GM23248 (cell line): ENCODE measurements around the gene ABLIM3. TPM values are rescaled to one million over a fixed set of nuclear protein-coding genes. Genes with fewer than 3 reads are reported as not detected.

Experiments
- DNase-seq: peaks from one replicate; pipeline ENCODE4 v3.0.0-alpha.2; 2015
- H2AFZ ChIP-seq: fragments of 200-600 bp; sonication (generic); 2 replicates; pipeline ENCODE4 v1.6.1; 2016; ENCODE audit warnings: antibody characterized with exemption
- H3F3A ChIP-seq: fragments of 200-600 bp; sonication (generic); 2 replicates; pipeline ENCODE4 v1.6.1; 2016; ENCODE audit warnings: mild to moderate bottlenecking, antibody characterized with exemption, mixed run types; ENCODE audit not compliant: insufficient read depth
- H3K27ac ChIP-seq: fragments of 200-600 bp; sonication (generic); 2 replicates; pipeline ENCODE4 v1.5.1; 2016; ENCODE audit warnings: mild to moderate bottlenecking
- H3K27me3 ChIP-seq: fragments of 200-600 bp; sonication (generic); replicated peaks from 2 replicates; pipeline ENCODE4 v1.6.1; 2016; ENCODE audit warnings: mild to moderate bottlenecking; ENCODE audit not compliant: insufficient read depth
- H3K36me3 ChIP-seq: fragments of 200-600 bp; sonication (generic); 2 replicates; pipeline ENCODE4 v1.6.1; 2016; ENCODE audit warnings: low read depth, mild to moderate bottlenecking
- H3K4me1 ChIP-seq: fragments of 200-600 bp; sonication (generic); 2 replicates; pipeline ENCODE4 v1.6.1; 2016; ENCODE audit warnings: mild to moderate bottlenecking; ENCODE audit not compliant: insufficient read depth
- H3K4me2 ChIP-seq: fragments of 200-600 bp; sonication (generic); one replicate; pipeline ENCODE4 v1.6.1; 2016; ENCODE audit warnings: mild to moderate bottlenecking; ENCODE audit not compliant: unreplicated experiment
- H3K4me3 ChIP-seq: fragments of 200-600 bp; sonication (generic); 2 replicates; pipeline ENCODE4 v1.5.1; 2016; ENCODE audit warnings: mild to moderate bottlenecking
- H3K79me2 ChIP-seq: fragments of 200-600 bp; sonication (generic); 2 replicates; pipeline ENCODE4 v1.6.1; 2016; ENCODE audit warnings: mild to moderate bottlenecking; ENCODE audit not compliant: insufficient read depth
- H3K9ac ChIP-seq: fragments of 200-600 bp; sonication (generic); 2 replicates; pipeline ENCODE4 v1.6.1; 2016; ENCODE audit warnings: mild to moderate bottlenecking
- H3K9me2 ChIP-seq: fragments of 200-600 bp; sonication (generic); 2 replicates; pipeline ENCODE4 v1.6.1; 2016; ENCODE audit warnings: mixed run types, mild to moderate bottlenecking, moderate library complexity; ENCODE audit not compliant: insufficient read depth
- H3K9me3 ChIP-seq: fragments of 200-600 bp; sonication (generic); one replicate; pipeline ENCODE4 v1.6.1; 2017; ENCODE audit warnings: low read depth
- H4K20me1 ChIP-seq: fragments of 200-600 bp; sonication (generic); 2 replicates; pipeline ENCODE4 v1.6.0; 2016; ENCODE audit not compliant: insufficient read depth
- EZH2 ChIP-seq: fragments of 200-600 bp; sonication (generic); IDR thresholded peaks from 2 replicates; pipeline ENCODE4 v1.6.1; 2018; ENCODE audit warnings: antibody characterized with exemption, mild to moderate bottlenecking; ENCODE audit not compliant: insufficient read depth, poor library complexity, severe bottlenecking
- EZH2phosphoT487 ChIP-seq: fragments of 200-600 bp; sonication (generic); IDR thresholded peaks from 2 replicates; pipeline ENCODE4 v1.6.1; 2018; ENCODE audit warnings: antibody characterized with exemption, moderate library complexity, mild to moderate bottlenecking, low read depth; ENCODE audit not compliant: insufficient read depth
- WGBS, 2 experiments: methylation state at CpG; one replicate each; pipeline ENCODE4 v1.1.6; 2015 to 2017; ENCODE audit warnings: low lambda C conversion rate in 2 of 2, low coverage in 1 of 2; ENCODE audit errors: missing lambda C conversion rate in 2 of 2; 5-methylcytosine and 5-hydroxymethylcytosine counted together
- in situ Hi-C: fragments of 300-500 bp; cut with MboI; formaldehyde crosslinking; loops from 2 replicates; pipeline ENCODE4 v1.15.0; 2020
- polyA plus RNA-seq: library from polyadenylated mRNA; unstranded; fragments of >200 nt; fragmentation: Nextera tagmentation; extraction: Ambion mirVana; gene quantifications from 2 replicates; pipeline ENCODE4 v1.2.1, GENCODE V29; 2016
- total RNA-seq: library from RNA; depleted of rRNA; stranded (reverse); fragments of >200 nt; shearing (Covaris generic); gene quantifications from 2 replicates; pipeline ENCODE4 v1.2.3, GENCODE V29; 2014

Gene ABLIM3
- total and polyA plus RNA-seq, 2 experiments from 2014 or later = 7.9 to 11.4 TPM

GRCh38 chr5:149300441-149300840, 159.1 kb downstream of the ABLIM3 start:
- DNase-seq = no peak
- Histone ChIP-seq H3K9me2 (no peaks in the 10 kb centered on the region), H3K27ac (no peak overlapping the region), H2AFZ (no peak overlapping the region), H3K36me3 (no peaks in the 10 kb centered on the region), H3K9me3 (no peaks in the 10 kb centered on the region), H3F3A (peaks cover 6% of the 10 kb centered on the region), H3K9ac (no peak overlapping the region), H3K4me3 (no peak overlapping the region), H3K79me2 (no peaks in the 10 kb centered on the region), H3K4me2 (no peak overlapping the region), H4K20me1 (no peaks in the 10 kb centered on the region), H3K4me1 (no peaks in the 10 kb centered on the region), H3K27me3 (no peaks in the 10 kb centered on the region)
- no peak for TF ChIP-seq EZH2
- TF ChIP-seq EZH2phosphoT487 = no peak
- in situ Hi-C loops = no loop called here
- 97% methylated on average over 6 of the region's 6 CpGs for WGBS, 2 experiments

- Histone ChIP-seq H3K27me3 (no peaks in the 10 kb centered on the region), H3K4me1 (no peaks in the 10 kb centered on the region), H2AFZ (no peak overlapping the region), H3K4me2 (no peak overlapping the region), H3F3A (peaks cover 6% of the 10 kb centered on the region), H3K9me2 (no peaks in the 10 kb centered on the region), H3K9me3 (no peaks in the 10 kb centered on the region), H3K9ac (no peak overlapping the region; the same call in 1 of the 2 replicates), H3K27ac (no peak overlapping the region), H4K20me1 (no peaks in the 10 kb centered on the region), H3K79me2 (no peaks in the 10 kb centered on the region), H3K36me3 (no peaks in the 10 kb centered on the region), H3K4me3 (no peak overlapping the region)
- in situ Hi-C loops = no loop called here
- WGBS, 2 experiments = 92 to 97% methylated on average over 13 of the region's 13 CpGs
- TF ChIP-seq EZH2phosphoT487 (no peak), EZH2 (no peak)
- DNase-seq = no peak
These were observed 159.9 kb downstream of the ABLIM3 start for GRCh38 chr5:149301049-149301743.

- H3K79me2 ChIP-seq = no peaks in the 10 kb centered on the region
- no peak overlapping the region for H3K27ac ChIP-seq
- H3K9me3 ChIP-seq = no peaks in the 10 kb centered on the region
- in situ Hi-C loops = no loop called here
- H3F3A ChIP-seq = peaks cover 6% of the 10 kb centered on the region
- no peak for TF ChIP-seq EZH2phosphoT487
- TF ChIP-seq EZH2 = no peak
- no peak overlapping the region for H3K4me2 ChIP-seq
- H2AFZ ChIP-seq = no peak overlapping the region
- H3K9ac ChIP-seq = no peak overlapping the region; the same call in 1 of the 2 replicates
- no peaks in the 10 kb centered on the region for H3K9me2 ChIP-seq
- H3K27me3 ChIP-seq = no peaks in the 10 kb centered on the region
- H3K4me3 ChIP-seq = no peak overlapping the region
- DNase-seq = peak; percentile 75
- H3K36me3 ChIP-seq = no peaks in the 10 kb centered on the region
- H4K20me1 ChIP-seq = no peaks in the 10 kb centered on the region
- 73 to 78% methylated on average over 8 of the region's 8 CpGs for WGBS, 2 experiments
- H3K4me1 ChIP-seq = no peaks in the 10 kb centered on the region
These were observed 160.6 kb downstream of the ABLIM3 start for GRCh38 chr5:149301744-149302380.

GRCh38 chr5:149302641-149303040, 161.3 kb downstream of the ABLIM3 start:
- 91% methylated on average over 5 of the region's 5 CpGs for WGBS, 2 experiments
- Histone ChIP-seq H3K9me3 (no peaks in the 10 kb centered on the region), H3K4me3 (no peak overlapping the region), H3K9me2 (no peaks in the 10 kb centered on the region), H2AFZ (no peak overlapping the region), H3K4me2 (no peak overlapping the region), H3K36me3 (no peaks in the 10 kb centered on the region), H3K79me2 (no peaks in the 10 kb centered on the region), H3K9ac (no peak overlapping the region), H3K27ac (no peak overlapping the region), H3K4me1 (no peaks in the 10 kb centered on the region), H3K27me3 (no peaks in the 10 kb centered on the region), H4K20me1 (no peaks in the 10 kb centered on the region), H3F3A (peaks cover 6% of the 10 kb centered on the region)
- in situ Hi-C loops = no loop called here
- no peak for TF ChIP-seq EZH2
- no peak for TF ChIP-seq EZH2phosphoT487
- no peak for DNase-seq
